DOHH2 (cell line): ENCODE data around the gene CCBE1.

ENCODE experiments used
- CTCF ChIP-seq: fragments of 200-600 bp; sonication (generic); IDR thresholded peaks from one replicate; pipeline ENCODE4 v1.5.1; 2014; ENCODE audit warnings: antibody characterized with exemption, mild to moderate bottlenecking, low read depth, low read length; ENCODE audit not compliant: poor library complexity, severe bottlenecking
- EZH2phosphoT487 ChIP-seq: fragments of 200-600 bp; sonication (generic); IDR thresholded peaks from 2 replicates; pipeline ENCODE4 v1.6.1; 2017; ENCODE audit warnings: borderline replicate concordance, mild to moderate bottlenecking, antibody characterized with exemption, low read length, moderate library complexity, mixed read lengths

- TF ChIP-seq CTCF: no peak
- TF ChIP-seq EZH2phosphoT487: no peak
Measured at GRCh38 chr18:59456657-59457056, 240.6 kb downstream of the CCBE1 start.
